DND-41 (cell line): Measurements from ENCODE around the gene ARHGAP11B.
A peak's percentile ranks its signal among the peaks of the same experiment; 100 is the strongest.
"Not testable (repeated sequence)": the region's sequence is repeated elsewhere in the genome, so short reads cannot be mapped to it uniquely, and the experiment has no call there.

ENCODE experiments used
- ATAC-seq: fragments of 200-7000 bp; cut with Tn5 transposase; 3 replicates; pipeline ENCODE4 v1.9.1; 2021; ENCODE audit warnings: low read depth; ENCODE audit not compliant: insufficient read depth
- DNase-seq: peaks from one replicate; pipeline ENCODE4 v3.0.0-alpha.2; 2020
- H2AFZ ChIP-seq: 2 replicates; pipeline ENCODE4 v1.6.0; 2012; ENCODE audit warnings: low read depth, low read length
- H3K27ac ChIP-seq: 2 replicates; pipeline ENCODE4 v1.5.1; 2012; ENCODE audit warnings: low read length, inconsistent platforms
- H3K27me3 ChIP-seq: fragments of 200-600 bp; sonication (generic); 2 replicates; pipeline ENCODE4 v1.6.0; 2012; ENCODE audit warnings: low read length, mild to moderate bottlenecking, inconsistent platforms; ENCODE audit not compliant: insufficient read depth, poor library complexity
- H3K36me3 ChIP-seq: 2 replicates; pipeline ENCODE4 v1.5.1; 2012; ENCODE audit warnings: low read length, inconsistent platforms; ENCODE audit not compliant: insufficient read depth
- H3K4me1 ChIP-seq: 2 replicates; pipeline ENCODE4 v1.5.1; 2012; ENCODE audit warnings: mild to moderate bottlenecking, low read length; ENCODE audit not compliant: insufficient read depth
- H3K4me2 ChIP-seq: 2 replicates; pipeline ENCODE4 v1.6.0; 2012; ENCODE audit warnings: mild to moderate bottlenecking, moderate library complexity, low read length, inconsistent platforms; ENCODE audit not compliant: insufficient read depth
- H3K4me3 ChIP-seq, 2 experiments: fragments of 200-600 bp in 1 of 2; shearing (Covaris generic) in 1 of 2; 2 replicates each; pipeline ENCODE4 v1.5.1; 2012 to 2016; ENCODE audit warnings: inconsistent platforms in 2 of 2, low read length in 2 of 2, mild to moderate bottlenecking in 2 of 2, low read depth in 1 of 2, moderate library complexity in 1 of 2
- H3K79me2 ChIP-seq: 2 replicates; pipeline ENCODE4 v1.6.0; 2012; ENCODE audit warnings: low read length, inconsistent platforms; ENCODE audit not compliant: insufficient read depth
- H3K9ac ChIP-seq: 2 replicates; pipeline ENCODE4 v1.6.0; 2012; ENCODE audit warnings: low read depth, mild to moderate bottlenecking, inconsistent platforms, low read length, moderate library complexity
- H3K9me3 ChIP-seq: 2 replicates; pipeline ENCODE4 v1.5.1; 2012; ENCODE audit warnings: low read length, moderate library complexity, mild to moderate bottlenecking, inconsistent platforms; ENCODE audit not compliant: insufficient read depth, severe bottlenecking
- H4K20me1 ChIP-seq: 2 replicates; pipeline ENCODE4 v1.6.0; 2012; ENCODE audit warnings: low read length; ENCODE audit not compliant: insufficient read depth
- EZH2 ChIP-seq: IDR thresholded peaks from 3 replicates; pipeline ENCODE4 v1.6.1; 2012; ENCODE audit warnings: borderline replicate concordance, low read depth, mild to moderate bottlenecking, moderate library complexity, low read length, inconsistent platforms; ENCODE audit not compliant: severe bottlenecking
- TF ChIP-seq, protein P1 (sequence below): IDR thresholded peaks from 2 replicates; pipeline ENCODE4 v1.5.1; 2012; ENCODE audit warnings: borderline replicate concordance, low read length, moderate library complexity, mild to moderate bottlenecking; ENCODE audit not compliant: poor library complexity, severe bottlenecking; ENCODE audit errors: extremely low read depth

Gene ARHGAP11B

GRCh38 chr15:30661154-30661553 is 35.2 kb downstream of the ARHGAP11B start:
- TF ChIP-seq, protein P1, sequence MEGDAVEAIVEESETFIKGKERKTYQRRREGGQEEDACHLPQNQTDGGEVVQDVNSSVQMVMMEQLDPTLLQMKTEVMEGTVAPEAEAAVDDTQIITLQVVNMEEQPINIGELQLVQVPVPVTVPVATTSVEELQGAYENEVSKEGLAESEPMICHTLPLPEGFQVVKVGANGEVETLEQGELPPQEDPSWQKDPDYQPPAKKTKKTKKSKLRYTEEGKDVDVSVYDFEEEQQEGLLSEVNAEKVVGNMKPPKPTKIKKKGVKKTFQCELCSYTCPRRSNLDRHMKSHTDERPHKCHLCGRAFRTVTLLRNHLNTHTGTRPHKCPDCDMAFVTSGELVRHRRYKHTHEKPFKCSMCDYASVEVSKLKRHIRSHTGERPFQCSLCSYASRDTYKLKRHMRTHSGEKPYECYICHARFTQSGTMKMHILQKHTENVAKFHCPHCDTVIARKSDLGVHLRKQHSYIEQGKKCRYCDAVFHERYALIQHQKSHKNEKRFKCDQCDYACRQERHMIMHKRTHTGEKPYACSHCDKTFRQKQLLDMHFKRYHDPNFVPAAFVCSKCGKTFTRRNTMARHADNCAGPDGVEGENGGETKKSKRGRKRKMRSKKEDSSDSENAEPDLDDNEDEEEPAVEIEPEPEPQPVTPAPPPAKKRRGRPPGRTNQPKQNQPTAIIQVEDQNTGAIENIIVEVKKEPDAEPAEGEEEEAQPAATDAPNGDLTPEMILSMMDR = peak; percentile 46
- not testable (repeated sequence) for H3K4me2 ChIP-seq, H3K27ac ChIP-seq, H4K20me1 ChIP-seq, H2AFZ ChIP-seq, H3K9me3 ChIP-seq, DNase-seq, H3K4me3 ChIP-seq, H3K27me3 ChIP-seq, ATAC-seq, H3K9ac ChIP-seq, H3K4me1 ChIP-seq
- Histone ChIP-seq H3K36me3 (peaks cover 52% of the 10 kb centered on the region), H3K79me2 (peaks cover 50% of the 10 kb centered on the region)

DNA sequence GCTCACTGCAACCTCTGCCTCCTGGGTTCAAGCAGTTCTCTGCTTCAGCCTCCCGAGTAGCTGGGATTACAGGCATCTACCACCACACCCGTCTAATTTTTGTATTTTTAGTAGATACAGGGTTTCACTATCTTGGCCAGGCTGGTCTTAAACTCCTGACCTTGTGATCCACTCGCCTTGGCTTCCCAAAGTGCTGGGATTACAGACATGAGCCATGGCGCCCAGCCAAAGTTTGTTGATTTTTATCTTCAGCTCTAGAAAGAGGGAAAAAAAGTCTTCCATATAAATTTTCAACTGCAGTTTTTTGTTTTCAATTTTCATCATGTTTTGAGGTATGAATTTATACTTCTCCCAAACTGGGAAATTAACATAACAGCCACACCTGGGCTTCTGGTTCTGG is 43.7 kb downstream of the ARHGAP11B start:
- H3K4me2 ChIP-seq, H4K20me1 ChIP-seq, H3K27me3 ChIP-seq, H3K9ac ChIP-seq, H2AFZ ChIP-seq, H3K9me3 ChIP-seq, DNase-seq, ATAC-seq, H3K27ac ChIP-seq, H3K4me1 ChIP-seq, H3K4me3 ChIP-seq: not testable (repeated sequence)
- Histone ChIP-seq H3K36me3 (peaks cover 65% of the 10 kb centered on the region), H3K79me2 (peaks cover 28% of the 10 kb centered on the region)

GRCh38 chr15:30670056-30670455 is 44.1 kb downstream of the ARHGAP11B start:
- Histone ChIP-seq H4K20me1 (no peaks in the 10 kb centered on the region; the same call in 1 of the 2 replicates), H3K27me3 (no peaks in the 10 kb centered on the region), H3K9ac (no peak overlapping the region), H3K79me2 (peaks cover 25% of the 10 kb centered on the region), H3K9me3 (no peaks in the 10 kb centered on the region), H3K4me3 (no peak overlapping the region), H3K36me3 (peaks cover 63% of the 10 kb centered on the region), H2AFZ (no peak overlapping the region), H3K4me1 (no peaks in the 10 kb centered on the region), H3K4me2 (no peak overlapping the region), H3K27ac (no peak overlapping the region)
- DNase-seq (no peak), ATAC-seq (no peak)
- TF ChIP-seq EZH2 = no peak
- TF ChIP-seq, protein P1 = no peak

DNA sequence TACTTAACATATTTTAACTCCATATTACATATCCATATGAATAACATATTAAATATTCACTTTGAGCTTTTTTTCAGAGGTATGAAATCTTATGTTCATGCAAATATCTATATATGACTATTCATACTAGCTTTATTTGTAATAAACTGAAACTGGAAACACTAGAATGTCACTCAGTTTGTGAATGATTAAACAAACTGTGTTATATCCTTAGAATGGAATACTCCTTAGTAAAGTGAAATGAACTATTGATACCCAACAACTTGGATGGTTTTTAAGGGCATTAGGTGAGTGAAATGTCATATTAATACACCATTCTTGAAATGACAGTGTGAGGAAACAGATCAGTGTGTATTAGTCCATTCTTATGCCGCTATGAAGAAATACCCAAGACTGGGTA is 45.4 kb downstream of the ARHGAP11B start:
- H3K4me1 ChIP-seq = no peaks in the 10 kb centered on the region
- H3K27ac ChIP-seq = no peak overlapping the region
- H3K27me3 ChIP-seq = no peaks in the 10 kb centered on the region
- no peak overlapping the region for H3K9ac ChIP-seq
- no peak for ATAC-seq
- peaks cover 66% of the 10 kb centered on the region for H3K36me3 ChIP-seq
- H3K4me2 ChIP-seq = no peak overlapping the region
- no peak for DNase-seq
- TF ChIP-seq EZH2 = no peak
- TF ChIP-seq, protein P1 = no peak
- no peak overlapping the region for H3K4me3 ChIP-seq
- H4K20me1 ChIP-seq = no peaks in the 10 kb centered on the region; the same call in 1 of the 2 replicates
- H3K9me3 ChIP-seq = no peaks in the 10 kb centered on the region
- H3K79me2 ChIP-seq = peaks cover 17% of the 10 kb centered on the region
- no peak overlapping the region for H2AFZ ChIP-seq
